GM21576 (cell line): Measurements from ENCODE around the gene OTUD7B.

Experiments
- ATAC-seq: cut with Tn5 transposase; IDR thresholded peaks from one replicate; pipeline ENCODE4 v1.9.1; 2021; ENCODE audit warnings: mild to moderate bottlenecking, moderate library complexity; ENCODE audit not compliant: unreplicated experiment

The OTUD7B gene

GRCh38 chr1:149923626-149924025 lies 86.9 kb downstream of the OTUD7B start:
- no peak for ATAC-seq

- ATAC-seq, result no peak
These were observed 92.9 kb downstream of the OTUD7B start, which contains the start of gene SV2A for GRCh38 chr1:149917571-149918144. SV2A (minus strand) TSS chr1:149917844; CDS start chr1:149913840, 4,004 bp downstream.

GRCh38 chr1:149916898-149917252 lies 93.7 kb downstream of the OTUD7B start:
- ATAC-seq, result no peak

- ATAC-seq, result no peak
These were observed 94.2 kb downstream of the OTUD7B start for GRCh38 chr1:149916193-149916897.

- no peak for ATAC-seq
These were observed 94.9 kb downstream of the OTUD7B start for GRCh38 chr1:149915429-149916192.

- no peak for ATAC-seq
These were observed 96.0 kb downstream of the OTUD7B start for GRCh38 chr1:149914545-149914944.

GRCh38 chr1:149906570-149907075 lies 103.9 kb downstream of the OTUD7B start:
- ATAC-seq, result no peak

GRCh38 chr1:149903836-149904491 lies 106.6 kb downstream of the OTUD7B start:
- no peak for ATAC-seq

- ATAC-seq, result peak; percentile 96
These were observed 110.9 kb downstream of the OTUD7B start, which contains the start of gene BOLA1 for GRCh38 chr1:149899460-149900284. BOLA1 (plus strand) TSS chr1:149899568; CDS start chr1:149900060, 492 bp downstream.

- no peak for ATAC-seq
These were observed 114.0 kb downstream of the OTUD7B start for GRCh38 chr1:149896575-149896974.

- no peak for ATAC-seq
These were observed 121.6 kb downstream of the OTUD7B start for GRCh38 chr1:149888999-149889289.

GRCh38 chr1:149888247-149888998 lies 122.1 kb downstream of the OTUD7B start:
- ATAC-seq, result peak; percentile 20
